Esophagus squamous epithelium (tissue), 4 donors: ENCODE data around the gene TMCO4.

Source experiments
- POLR2A ChIP-seq, 4 donors: fragments of 450-650 bp; IDR thresholded peaks; one replicate each; pipeline ENCODE4 v1.6.1; 2017; ENCODE audit warnings: antibody characterized with exemption in 4 of 4, mild to moderate bottlenecking in 4 of 4, moderate library complexity in 3 of 4
- TF ChIP-seq, protein P1 (sequence below), 6 experiments: fragments of 450-650 bp in 4 of 6; fragments of 200-600 bp in 2 of 6; sonication (generic) in 2 of 6; IDR thresholded peaks; one replicate each; pipeline ENCODE4 v1.5.1; 2016 to 2019; ENCODE audit warnings: antibody characterized with exemption in 6 of 6, mild to moderate bottlenecking in 4 of 6, moderate library complexity in 4 of 6

DNA sequence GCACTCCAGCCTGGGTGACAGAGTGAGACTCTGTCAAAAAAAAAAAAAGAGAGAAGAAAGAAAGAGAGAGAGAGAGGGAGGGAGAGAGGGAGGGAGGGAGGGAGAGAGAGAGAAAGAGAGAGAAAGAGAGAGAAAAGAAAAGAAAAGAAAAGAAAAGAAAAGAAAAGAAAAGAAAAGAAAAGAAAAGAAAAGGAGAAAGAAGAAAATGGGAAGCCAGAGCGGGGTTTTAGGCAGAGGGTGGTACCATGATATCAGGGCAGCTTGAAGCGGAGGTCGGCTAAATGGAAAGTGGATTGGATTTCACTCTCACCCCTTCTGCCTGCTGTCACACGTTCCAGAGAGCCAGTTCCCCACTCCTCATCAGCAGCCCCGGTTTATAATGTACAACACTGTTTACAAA lies 1.9 kb downstream of the TMCO4 start:
- TF ChIP-seq, protein P1, sequence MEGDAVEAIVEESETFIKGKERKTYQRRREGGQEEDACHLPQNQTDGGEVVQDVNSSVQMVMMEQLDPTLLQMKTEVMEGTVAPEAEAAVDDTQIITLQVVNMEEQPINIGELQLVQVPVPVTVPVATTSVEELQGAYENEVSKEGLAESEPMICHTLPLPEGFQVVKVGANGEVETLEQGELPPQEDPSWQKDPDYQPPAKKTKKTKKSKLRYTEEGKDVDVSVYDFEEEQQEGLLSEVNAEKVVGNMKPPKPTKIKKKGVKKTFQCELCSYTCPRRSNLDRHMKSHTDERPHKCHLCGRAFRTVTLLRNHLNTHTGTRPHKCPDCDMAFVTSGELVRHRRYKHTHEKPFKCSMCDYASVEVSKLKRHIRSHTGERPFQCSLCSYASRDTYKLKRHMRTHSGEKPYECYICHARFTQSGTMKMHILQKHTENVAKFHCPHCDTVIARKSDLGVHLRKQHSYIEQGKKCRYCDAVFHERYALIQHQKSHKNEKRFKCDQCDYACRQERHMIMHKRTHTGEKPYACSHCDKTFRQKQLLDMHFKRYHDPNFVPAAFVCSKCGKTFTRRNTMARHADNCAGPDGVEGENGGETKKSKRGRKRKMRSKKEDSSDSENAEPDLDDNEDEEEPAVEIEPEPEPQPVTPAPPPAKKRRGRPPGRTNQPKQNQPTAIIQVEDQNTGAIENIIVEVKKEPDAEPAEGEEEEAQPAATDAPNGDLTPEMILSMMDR (IDR thresholded peaks at IDR 0.05): no peak
- no peak for TF ChIP-seq POLR2A (IDR thresholded peaks at IDR 0.05)
